ENCODE data around the gene GABRG3.
"Not testable (repeated sequence)": the region's sequence is repeated elsewhere in the genome, so short reads cannot be mapped to it uniquely, and the experiment has no call there.

The GABRG3 gene

DNA sequence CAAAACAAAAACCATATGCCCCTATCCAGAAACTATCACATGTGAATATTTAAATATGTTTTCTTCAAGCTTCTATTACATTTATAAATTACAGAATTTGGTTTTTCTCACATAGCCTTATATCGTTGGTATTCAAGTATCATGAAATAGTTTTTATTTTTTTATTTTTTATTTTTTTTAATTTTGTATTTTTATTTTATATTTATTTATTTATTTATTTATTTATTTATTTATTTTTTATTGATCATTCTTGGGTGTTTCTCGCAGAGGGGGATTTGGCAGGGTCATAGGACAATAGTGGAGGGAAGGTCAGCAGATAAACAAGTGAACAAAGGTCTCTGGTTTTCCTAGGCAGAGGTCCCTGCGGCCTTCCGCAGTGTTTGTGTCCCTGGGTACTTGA lies 32.0 kb downstream of the GABRG3 start:
- not testable (repeated sequence) for DNase-seq

DNA sequence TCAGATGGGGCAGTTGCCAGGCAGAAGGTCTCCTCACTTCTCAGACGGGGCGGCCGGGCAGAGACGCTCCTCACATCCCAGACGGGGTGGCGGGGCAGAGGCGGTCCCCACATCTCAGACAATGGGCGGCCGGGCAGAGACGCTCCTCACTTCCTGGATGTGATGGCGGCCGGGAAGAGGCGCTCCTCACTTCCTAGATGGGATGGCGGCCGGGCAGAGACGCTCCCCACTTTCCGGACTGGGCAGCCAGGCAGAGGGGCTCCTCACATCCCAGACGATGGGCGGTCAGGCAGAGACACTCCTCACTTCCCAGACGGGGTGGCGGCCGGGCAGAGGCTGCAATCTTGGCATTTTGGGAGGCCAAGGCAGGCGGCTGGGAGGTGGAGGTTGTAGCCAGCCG lies 33.2 kb downstream of the GABRG3 start:
- not testable (repeated sequence) for DNase-seq

DNA sequence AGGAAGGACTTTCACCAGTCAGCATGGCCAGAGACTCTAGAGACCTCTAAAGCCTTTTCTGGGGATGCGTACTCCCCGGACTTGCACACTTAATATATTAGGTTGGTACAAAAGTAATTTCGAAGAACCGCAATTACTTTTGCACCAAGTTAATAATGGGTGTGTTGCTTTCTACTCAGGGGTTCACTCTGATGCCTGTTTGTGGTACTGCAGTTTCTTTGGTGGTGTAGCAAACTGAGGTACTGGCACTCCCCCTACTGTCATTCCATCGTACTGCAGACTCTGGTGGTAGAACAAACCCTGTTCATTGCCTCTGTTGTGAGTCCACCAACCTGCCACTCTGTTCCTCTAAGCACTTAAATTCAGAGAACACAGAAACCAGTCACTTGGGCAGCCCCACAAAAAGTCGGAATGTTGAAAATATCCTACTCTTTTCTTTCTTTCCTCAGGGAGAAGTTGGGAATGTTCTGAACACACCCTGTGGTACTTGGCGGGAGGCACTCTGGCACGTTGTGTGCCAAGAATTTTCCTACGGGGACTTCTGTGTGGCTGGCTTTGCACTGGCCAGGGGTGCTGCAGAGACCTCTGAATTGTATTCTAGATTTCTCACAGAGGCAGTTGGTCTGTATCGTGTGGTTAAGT lies 46.3 kb downstream of the GABRG3 start:
- no peak for DNase-seq

DNA sequence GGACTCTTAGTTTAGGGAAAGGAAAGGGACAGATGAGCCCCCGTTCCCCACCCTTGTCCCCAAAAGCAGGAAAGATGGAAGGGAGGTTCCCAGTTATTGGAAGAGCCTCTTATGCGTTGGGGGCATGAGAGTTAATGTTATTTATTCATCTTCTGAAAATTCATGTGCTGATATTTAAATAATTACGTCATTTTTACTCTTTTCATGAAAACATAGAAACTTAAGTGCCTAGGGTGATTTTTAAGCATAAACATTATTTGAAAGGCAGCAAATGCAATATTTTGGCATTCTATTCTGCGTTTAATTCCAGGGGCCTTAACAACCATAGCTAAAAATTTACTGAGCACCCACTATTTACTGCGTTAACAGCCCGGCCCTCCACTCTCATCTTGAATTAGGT lies 48.7 kb downstream of the GABRG3 start:
- no peak for DNase-seq

DNA sequence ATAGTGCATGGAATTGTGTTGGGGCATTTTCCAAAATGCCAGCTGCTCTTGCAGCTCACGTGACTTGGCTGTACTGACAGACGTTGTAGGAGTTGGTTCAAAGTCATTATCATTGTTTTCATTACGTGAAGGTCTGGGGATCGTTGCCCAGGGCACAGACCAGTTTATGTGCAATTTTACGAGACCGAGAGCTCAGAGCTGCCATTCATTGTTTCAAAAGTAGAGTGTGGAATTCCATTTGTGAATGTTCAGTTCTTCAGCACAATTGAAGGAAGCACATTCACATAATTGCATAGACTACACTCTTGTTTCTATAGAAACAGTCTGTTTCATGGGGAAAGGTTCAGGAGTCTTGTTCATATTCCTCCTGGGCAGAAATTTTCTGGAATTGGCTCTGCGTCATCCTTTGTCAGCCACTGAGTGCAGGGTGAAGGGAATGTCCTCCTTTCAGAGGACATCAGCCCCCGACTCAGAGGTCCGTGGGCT lies 54.5 kb downstream of the GABRG3 start:
- no peak for DNase-seq

DNA sequence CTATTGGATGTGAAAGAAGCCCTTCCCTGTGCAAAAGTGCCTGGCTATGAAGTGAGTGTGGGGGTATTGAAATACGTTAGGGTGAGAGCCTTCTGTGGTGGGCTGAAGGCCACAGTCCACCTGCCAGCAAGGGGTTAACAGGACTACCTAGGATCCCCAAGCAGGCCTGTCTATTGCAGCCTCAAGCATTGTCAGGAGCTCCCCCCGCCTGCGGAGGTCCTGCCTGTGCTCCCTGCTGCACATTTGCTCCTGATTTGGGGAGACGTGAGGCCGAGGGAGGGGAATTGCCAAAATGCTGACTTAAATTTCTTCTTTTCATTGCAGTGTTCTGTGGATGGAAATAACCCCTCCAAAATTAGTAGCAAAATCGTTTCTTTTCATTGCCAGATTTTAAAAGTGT lies 56.2 kb downstream of the GABRG3 start:
- no peak for DNase-seq

DNA sequence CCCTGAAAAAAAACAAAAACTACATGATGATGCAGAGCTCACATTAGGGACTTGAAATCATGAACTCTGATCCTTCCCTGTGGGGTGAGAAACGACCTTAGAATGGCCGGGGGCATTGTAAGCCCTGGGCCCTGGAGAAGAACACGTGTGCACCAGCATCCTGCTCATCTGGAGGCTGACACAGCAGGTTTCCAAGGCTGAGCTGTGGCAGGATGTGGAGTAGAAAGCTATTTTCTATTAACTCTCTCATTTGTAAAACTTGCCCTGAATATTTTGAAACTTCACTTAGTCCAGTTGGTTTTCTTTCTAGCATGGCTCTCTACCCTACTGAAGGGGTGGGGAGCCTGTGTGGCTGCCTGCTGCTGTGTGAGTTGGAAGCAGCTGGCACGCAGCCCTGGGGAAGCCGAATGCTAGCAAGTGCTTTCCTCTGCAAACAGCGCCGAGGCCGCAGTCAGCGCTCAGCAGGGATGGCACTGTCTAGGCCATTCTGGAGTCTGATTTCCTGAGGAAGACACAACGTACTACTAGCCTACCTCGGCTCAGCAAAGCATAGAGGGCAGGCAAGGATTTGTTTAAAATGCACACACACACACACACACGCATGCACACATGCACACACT lies 58.0 kb downstream of the GABRG3 start:
- DNase-seq = no peak

DNA sequence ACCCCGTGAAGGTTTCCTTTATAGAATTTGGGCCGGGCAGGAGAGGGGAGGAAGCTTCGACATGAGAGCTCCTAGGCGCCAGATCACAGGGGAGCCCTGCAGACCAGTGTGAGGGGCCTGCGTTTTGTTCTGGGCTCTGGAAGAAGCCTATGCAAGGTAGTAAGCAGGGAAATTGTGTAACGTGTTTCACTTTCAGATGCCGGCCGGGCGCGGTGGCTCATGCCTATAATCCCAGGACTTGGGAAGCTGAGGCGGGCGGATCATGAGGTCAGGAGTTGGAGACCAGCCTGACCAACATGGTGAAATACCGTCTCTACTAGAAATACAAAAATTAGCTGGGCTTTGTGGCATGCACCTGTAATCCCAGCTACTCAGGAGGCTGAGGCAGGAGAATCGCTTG lies 65.2 kb downstream of the GABRG3 start:
- no peak for DNase-seq

DNA sequence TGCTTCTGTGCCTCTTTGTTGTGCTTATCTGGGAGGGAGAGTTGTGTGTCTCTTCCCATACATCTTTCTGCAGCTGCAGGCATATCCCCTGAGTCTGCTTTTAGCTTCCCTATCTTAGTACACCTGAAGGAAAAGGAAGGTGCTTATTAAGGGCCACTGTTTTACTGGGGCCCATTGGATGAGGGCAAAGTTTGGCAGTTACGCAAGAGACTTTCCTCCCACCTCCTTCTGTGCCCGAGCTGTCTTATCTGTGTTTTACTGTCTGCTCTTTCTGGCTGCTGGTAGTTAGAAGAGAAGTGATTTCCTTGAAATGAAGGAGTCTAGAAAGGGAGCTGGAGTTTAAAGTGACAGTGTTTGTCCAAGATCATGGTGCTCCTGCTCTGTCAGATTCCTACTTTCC lies 66.5 kb downstream of the GABRG3 start:
- no peak for DNase-seq

DNA sequence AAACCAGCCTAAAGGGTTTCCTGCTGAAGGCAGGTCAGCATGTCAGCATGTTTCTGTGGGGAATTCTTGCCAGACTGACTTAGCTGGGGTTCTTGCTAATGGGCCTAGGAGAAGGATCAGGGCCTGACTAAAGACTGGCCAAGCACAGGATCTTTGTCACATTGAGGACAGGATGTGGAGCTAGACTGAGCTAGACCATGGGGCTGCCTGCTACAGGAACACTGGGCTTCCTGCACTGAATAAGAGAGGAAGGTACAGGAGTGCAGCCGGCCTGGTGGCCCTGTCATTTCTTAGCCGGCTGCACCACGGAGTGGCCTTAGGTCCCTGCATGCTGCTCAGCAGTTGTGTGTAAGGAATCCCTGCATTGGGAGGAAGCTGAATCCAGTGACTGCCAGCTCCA lies 68.2 kb downstream of the GABRG3 start:
- no peak for DNase-seq

DNA sequence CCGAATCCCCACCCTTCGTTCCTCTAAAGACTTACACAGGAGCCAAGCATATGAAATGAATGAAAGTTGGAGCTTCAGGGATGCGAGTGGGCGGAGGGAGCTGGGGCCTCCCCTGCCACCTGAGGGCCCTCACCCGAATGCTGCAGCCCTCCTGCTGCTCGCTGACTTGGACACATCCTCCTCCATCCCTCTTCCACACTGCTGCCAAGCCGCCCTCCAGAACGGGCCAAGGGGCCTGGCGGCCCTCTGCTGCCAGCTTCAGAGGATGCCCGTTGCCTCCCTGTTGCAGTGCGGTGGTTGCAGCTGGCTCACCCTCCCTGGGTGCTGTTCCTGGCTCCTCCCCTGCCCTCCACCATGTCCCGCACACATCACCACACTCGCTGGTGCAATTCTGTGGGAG lies 71.2 kb downstream of the GABRG3 start:
- no peak for DNase-seq

DNA sequence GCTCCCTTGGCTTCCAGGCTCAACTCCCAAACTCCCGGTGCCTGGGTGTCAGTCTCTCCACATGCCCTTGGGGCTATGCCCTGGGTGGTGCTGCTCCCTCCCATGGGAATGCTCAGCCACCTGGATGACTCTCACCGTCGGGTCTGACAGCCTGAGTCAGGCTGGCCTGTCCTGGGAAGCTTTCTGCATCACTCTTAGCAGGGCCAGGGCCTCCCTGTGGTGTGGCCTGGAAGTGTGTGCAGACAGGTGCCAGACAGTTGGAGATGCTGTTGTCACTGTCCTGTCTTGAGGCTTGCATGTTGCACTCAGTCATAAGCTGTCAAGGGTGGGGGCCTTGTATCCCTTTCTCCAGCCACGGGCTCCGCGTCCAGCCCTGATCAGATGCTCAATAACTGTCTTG lies 71.7 kb downstream of the GABRG3 start:
- no peak for DNase-seq

DNA sequence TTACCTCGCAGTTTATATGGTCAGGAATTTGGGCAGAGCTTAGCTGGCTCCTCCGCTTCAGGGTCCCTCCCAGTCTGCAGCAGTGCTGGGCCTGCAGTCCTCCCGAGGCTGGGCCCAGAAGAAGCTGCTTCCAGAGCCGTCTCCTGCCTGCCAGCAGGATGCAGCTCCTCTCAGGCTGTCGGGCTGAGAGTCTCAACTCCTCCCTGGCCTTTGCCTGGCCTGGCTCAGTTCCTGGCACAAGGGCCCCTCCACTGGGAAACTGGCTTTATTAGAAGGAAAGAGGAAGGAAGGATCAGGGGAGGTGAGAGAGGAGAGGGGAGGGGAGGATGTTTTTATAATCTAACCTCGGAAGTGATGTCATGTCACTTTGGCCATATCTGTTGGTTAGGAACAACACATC lies 72.8 kb downstream of the GABRG3 start:
- DNase-seq = no peak

DNA sequence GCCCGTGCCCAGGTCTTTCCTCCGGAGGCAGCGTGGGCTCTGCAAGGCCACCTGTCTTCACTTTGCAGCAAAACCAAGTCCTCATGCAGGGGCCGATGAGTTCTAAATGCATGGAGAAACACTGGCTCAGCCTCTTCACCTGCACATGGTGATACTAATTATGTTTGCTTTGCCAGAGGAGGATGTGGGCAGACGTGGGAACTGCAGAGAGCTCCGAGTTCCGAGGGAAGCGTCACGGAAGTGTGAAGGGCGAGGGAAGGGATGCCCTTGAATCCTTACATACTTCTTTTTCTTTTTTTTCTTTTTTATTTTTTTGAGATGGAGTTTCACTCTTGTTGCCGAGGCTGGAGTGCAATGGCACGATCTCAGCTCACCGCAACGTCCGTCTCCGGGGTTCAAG lies 74.8 kb downstream of the GABRG3 start:
- no peak for DNase-seq

DNA sequence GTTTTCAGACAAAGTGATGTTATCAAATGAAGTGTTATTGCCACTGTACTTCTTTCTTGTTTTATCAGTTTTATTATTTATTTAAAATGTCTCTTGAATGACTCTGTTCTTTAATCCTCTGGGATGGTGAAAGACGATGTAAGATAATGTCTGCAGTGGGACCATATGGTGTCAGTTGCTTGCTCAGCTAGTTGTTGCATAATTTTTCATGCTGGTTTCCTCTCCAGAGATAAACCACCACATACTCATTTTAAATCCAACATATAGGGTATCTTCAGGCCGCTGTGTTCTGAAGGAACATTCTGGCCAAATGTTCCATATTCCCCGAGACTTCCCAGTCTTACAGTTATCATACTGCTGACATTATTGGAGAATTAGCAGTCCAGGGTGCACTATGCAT lies 75.9 kb downstream of the GABRG3 start:
- DNase-seq = no peak

DNA sequence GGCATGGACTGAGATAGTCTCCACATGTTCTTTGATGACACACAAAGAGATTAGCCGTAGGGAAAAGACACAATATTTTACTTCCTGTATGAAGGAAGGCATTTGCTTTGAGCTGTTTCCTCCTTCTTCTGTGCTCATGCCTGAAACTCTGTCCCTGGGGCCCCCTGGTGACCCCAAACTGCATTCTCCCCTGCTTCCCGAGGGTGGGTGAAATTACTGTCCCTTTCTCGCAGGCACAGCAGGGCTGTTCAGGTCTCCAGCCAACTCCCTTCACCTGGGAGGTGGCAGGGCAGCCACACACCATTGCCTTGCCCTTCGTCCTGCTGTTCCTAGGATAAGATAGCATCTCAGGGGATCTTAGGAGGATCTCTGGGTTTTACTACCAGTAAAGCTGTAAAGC lies 79.2 kb downstream of the GABRG3 start:
- no peak for DNase-seq

DNA sequence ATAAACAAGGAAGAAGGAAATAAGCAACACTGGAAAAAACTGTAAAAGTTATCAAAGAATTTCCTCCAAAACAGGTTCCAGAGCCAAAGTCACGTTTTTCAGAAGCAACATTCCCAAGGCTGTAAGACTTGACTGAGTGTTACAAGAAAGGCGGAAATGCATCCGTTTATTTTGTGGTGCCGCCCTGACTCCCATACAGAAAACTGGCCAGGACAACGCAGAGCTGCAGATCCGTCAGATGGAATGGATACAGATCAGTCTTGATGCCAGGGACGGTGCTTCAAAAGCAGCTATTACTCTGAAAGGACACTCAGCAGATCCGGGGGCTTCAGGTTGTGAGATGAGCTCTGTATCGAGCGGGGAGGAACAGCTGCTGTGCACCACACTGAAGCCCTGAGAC lies 83.4 kb downstream of the GABRG3 start:
- DNase-seq = no peak

DNA sequence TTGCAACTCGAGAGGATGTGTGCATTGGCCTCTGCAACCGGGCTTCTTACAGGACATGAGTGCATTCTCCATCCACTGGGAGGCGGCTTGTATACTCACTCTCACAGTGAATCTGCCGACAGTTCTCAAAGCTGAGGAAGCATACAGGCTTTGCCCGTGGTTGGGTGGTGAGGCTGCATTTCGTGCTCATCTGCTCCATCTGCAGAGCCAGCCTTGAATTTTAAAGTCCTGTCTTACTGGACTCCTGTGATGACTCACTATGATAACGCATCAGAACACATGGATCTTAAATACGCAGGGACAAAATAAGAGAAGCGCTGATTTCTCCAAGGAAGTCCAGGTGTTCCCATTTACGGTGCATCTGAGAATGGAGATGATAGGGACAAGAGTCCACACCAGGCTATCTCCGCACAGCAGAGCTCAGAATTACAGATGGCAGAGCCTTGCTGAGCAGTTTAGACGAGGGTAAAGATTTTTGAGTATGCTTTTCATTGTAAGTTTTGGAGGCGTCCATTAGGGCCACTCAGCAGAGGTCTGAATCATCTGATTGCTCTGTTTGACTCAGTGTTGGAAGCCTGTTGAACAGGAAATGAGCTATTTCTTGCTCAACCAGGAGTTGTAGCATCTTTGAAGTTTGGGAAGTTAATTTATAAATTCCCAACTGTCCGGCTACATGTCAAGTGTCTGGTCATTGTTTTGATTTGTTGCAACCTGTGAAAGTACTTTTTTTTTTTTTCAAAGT lies 87.1 kb downstream of the GABRG3 start:
- no peak for DNase-seq

DNA sequence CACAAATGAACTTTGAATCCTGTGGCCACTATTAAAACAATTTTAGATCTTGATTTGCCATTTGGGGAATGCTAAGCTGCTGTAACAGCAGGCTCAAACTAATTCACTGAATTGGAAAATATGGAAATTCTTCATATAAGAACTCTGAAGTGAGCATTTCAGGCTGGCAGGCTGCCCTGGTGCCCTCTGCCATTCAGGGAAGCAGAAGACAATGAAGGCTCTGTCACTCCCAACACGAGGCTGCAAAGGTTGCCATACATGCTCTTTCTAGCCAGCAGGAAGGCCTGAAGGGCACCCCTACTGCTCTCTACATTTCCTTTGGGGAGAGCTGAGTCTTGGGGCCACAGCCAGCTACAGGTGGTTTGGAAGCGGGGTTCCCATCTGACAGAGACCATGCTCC lies 88.0 kb downstream of the GABRG3 start:
- DNase-seq = no peak

DNA sequence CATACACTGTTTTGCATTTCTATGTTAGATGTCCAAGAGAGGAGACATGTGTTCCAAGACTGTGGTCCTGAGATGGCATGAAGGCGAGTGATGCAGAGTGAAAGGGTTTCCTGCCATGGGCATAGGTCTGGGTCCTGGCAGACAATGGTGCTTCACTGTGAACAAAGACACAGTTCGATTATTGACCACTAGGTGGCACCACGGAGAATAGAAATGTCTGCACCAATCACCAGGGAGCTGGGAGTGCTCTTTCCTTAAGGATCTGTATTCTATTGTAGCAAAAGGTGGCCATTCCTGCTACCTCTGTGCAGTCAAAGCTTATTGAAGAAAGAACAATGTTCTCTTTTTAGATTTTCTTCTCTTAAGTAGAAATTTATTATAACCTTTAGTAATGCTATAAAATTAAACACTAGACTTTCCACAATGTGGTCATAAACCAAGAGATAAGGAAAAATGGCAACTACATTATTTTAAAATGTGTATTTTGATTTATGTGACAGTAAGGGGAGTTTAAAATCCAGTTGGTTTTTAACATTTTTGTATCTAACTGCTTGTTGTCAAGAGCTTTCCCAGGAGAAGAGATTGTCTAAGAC lies 88.7 kb downstream of the GABRG3 start:
- DNase-seq = no peak

DNA sequence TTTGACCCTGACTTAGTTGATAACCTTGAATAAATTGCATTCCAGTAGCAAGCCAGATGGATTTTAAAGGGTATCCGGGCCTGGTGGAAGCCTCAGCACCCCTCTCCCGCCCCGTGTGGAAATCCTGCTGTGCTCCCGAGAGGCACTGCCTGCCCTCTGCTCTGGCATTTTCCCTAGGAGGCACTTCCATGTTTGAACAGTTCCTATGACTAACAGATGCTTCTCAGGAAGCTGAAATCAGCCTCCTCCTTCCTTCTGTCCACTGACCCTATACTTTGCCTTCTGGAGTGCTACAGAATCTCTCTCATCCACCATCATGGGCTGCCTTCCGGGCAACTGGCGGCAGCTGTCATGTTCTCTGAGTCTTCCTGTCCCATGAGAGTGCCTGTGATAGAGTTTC lies 90.8 kb downstream of the GABRG3 start:
- no peak for DNase-seq

DNA sequence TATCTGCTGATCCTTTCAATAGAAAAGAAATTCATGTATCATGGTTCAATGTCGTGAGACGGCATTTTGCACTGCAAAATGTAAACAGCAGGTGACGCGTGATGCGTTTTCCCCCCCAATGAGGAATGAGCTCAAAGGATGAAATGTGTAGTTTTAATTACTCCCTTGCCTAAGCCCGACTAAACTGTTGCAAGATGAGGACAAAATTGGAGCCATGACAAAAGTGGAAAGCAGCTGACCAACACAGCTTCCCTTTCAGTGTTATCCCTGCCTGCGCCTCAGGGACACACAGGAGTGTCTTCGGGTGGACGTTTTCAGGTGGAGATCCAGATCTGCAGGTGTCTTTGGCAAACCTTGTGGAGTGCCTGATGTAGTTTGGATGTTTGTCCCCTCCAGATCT lies 92.0 kb downstream of the GABRG3 start:
- DNase-seq = no peak

DNA sequence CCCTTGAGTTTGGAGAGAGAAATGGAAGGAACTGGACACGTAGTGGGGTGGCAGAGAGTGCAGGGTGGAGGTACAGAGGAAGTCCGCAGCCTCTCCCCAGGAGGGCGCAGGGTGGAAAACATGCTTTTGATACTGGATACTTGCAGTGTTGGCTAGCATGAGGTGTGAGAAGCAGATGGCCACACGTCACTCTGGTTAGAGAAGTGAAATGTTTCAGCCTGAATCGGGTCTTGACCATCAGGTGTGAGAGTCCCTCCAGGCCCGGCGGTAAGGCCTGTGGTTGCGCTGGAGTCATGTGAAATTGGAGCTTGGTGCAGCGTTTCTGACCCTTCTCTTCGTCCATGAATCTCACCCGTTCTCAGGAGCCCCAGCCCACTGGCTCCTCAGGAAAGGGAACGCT lies 93.1 kb downstream of the GABRG3 start:
- DNase-seq = no peak

DNA sequence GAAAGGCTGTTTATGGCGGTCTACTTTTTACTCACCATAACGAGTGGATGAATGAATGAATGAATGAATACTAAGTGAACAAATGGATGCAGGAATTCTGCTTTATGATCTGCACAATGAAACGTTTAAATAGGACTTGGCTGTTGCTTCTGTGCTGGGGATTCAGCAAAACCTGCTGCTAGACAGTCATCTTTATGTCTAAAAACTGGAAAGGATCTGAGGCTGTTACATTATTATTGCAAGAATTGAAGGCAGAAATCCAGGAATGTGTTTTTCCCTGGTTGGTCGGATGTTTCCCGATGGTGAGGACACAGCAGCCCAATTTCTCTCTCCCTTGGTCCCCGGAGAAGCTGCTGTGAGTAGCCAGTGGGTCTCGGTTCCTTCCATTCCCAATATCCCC lies 94.2 kb downstream of the GABRG3 start:
- no peak for DNase-seq

Data from activated naive CD4-positive, alpha-beta T cell (primary cell).